Vagina (tissue), 2 donors: ENCODE data around the gene ECE1. TPM values are rescaled to one million over a fixed set of nuclear protein-coding genes. Genes with fewer than 3 reads are reported as not detected.

Experiments
- DNase-seq, 2 donors: peaks; one replicate each; pipeline ENCODE4 v3.0.0-alpha.2; 2017; ENCODE audit errors: extremely low spot score in 2 of 2
- H3K27ac ChIP-seq: fragments of 200-600 bp; sonication (generic); one replicate; pipeline ENCODE4 v1.5.1; 2019
- H3K27me3 ChIP-seq: fragments of 200-600 bp; sonication (generic); one replicate; pipeline ENCODE4 v1.5.1; 2019
- H3K36me3 ChIP-seq, 2 donors: fragments of 200-600 bp; sonication (generic); one replicate each; pipeline ENCODE4 v1.5.1; 2017 to 2019
- H3K4me1 ChIP-seq: fragments of 200-600 bp; sonication (generic); one replicate; pipeline ENCODE4 v1.5.1; 2019
- H3K4me3 ChIP-seq, 2 donors: fragments of 200-600 bp; sonication (generic); 1 replicate in 1 of 2; 2 replicates in 1 of 2; pipeline ENCODE4 v1.5.1; 2016 to 2019
- H3K9me3 ChIP-seq: fragments of 200-600 bp; sonication (generic); one replicate; pipeline ENCODE4 v1.5.1; 2019
- CTCF ChIP-seq, 3 experiments: fragments of 450-650 bp in 2 of 3; fragments of 200-600 bp in 1 of 3; sonication (generic) in 1 of 3; IDR thresholded peaks; one replicate each; pipeline ENCODE4 v1.5.1; 2017 to 2019; ENCODE audit warnings: antibody characterized with exemption in 3 of 3, mild to moderate bottlenecking in 2 of 3, moderate library complexity in 2 of 3
- POLR2A ChIP-seq, 2 donors: fragments of 450-650 bp; IDR thresholded peaks; one replicate each; pipeline ENCODE4 v1.6.1; 2017; ENCODE audit warnings: antibody characterized with exemption in 2 of 2, mild to moderate bottlenecking in 2 of 2, moderate library complexity in 2 of 2
- POLR2AphosphoS5 ChIP-seq, 2 donors: sonication (generic); formaldehyde crosslinking; IDR thresholded peaks; one replicate each; pipeline ENCODE4 v1.9.0; 2017; ENCODE audit warnings: antibody characterized with exemption in 2 of 2, mild to moderate bottlenecking in 2 of 2, low read depth in 1 of 2; ENCODE audit not compliant: insufficient read depth in 1 of 2
- intact Hi-C: fragments of 100-400 bp; cut with DNase I; formaldehyde crosslinking; loops from one replicate; pipeline ENCODE4 v1.15.1; 2023
- total RNA-seq: library from RNA; depleted of rRNA; stranded (reverse); fragments of >200 nt; gene quantifications from one replicate; pipeline ENCODE4 v1.2.3, GENCODE V29; 2016

ECE1 gene
- total RNA-seq, 1 donor from 2014 or later: 93.8 TPM

- intact Hi-C loops: no loop called here
- no peak for DNase-seq
- H3K4me1 ChIP-seq: peaks cover 89% of the 10 kb centered on the region
- TF ChIP-seq POLR2AphosphoS5 (IDR thresholded peaks at IDR 0.05; ENCODE audit: insufficient read depth in 1 of 2, low read depth in 1 of 2) (peak in 1 of 2 donors; percentile 26), CTCF (IDR thresholded peaks at IDR 0.05) (no peak)
- no peaks in the 10 kb centered on the region for H3K27me3 ChIP-seq
- peak overlapping the region; percentile 65 for H3K27ac ChIP-seq
- no peaks in the 10 kb centered on the region for H3K36me3 ChIP-seq
- H3K4me3 ChIP-seq: no peak overlapping the region
- H3K9me3 ChIP-seq: no peaks in the 10 kb centered on the region
Measured at GRCh38 chr1:21294266-21294989, 4.2 kb upstream of the ECE1 start.

DNA sequence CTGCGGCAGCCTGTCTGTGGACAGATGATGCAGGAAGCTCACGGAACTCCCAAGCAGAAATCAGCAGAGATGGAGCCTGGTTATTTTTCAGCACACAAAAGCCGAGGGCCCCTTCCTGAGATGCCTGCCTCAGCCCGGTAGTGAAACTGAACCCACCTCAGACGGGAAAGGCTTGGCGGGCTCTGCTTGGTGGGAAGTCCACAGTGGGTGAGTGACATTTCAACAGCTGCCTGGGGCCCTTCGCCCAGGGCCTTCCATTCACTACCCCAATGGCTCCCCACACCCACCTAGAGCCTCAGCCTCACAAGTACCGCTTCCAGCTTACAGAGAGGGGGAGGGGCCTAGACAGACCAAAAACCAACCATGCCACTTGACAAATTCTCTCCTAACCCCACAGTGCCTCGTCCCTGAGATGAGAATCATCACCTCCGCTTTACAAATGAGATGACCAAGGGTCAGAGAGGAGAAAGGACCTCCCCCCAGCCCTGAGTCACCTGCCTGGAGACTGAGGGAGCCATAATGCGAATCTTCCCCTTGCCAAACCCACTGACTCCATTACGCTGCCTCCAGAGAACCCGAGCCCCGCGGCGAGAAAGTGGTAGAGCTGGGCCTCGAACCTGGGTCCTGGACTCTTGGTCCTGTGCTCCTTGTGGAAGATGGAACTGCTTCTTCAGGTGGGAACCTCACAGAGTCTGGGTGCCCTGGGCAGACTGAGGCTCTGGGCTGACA is 3.4 kb upstream of the ECE1 start:
- TF ChIP-seq POLR2A (IDR thresholded peaks at IDR 0.05): no peak
- Histone ChIP-seq H3K4me1 (peaks cover 89% of the 10 kb centered on the region), H3K4me3 (no peak overlapping the region), H3K27ac (peak overlapping the region; percentile 65), H3K27me3 (no peaks in the 10 kb centered on the region), H3K9me3 (no peaks in the 10 kb centered on the region), H3K36me3 (no peaks in the 10 kb centered on the region)
- intact Hi-C loops: no loop called here
- DNase-seq: no peak

GRCh38 chr1:21292984-21293536 is 2.8 kb upstream of the ECE1 start:
- no peaks in the 10 kb centered on the region for H3K9me3 ChIP-seq
- peak overlapping the region; percentile 65 for H3K27ac ChIP-seq
- H3K4me1 ChIP-seq: peaks cover 84% of the 10 kb centered on the region
- TF ChIP-seq CTCF (IDR thresholded peaks at IDR 0.05): no peak
- peak in 1 of 2 donors; percentile 19 for TF ChIP-seq POLR2AphosphoS5 (IDR thresholded peaks at IDR 0.05; ENCODE audit: insufficient read depth in 1 of 2, low read depth in 1 of 2)
- TF ChIP-seq POLR2A (IDR thresholded peaks at IDR 0.05): no peak
- H3K27me3 ChIP-seq: no peaks in the 10 kb centered on the region
- no peak overlapping the region for H3K4me3 ChIP-seq
- intact Hi-C loops: no loop called here
- no peak for DNase-seq
- H3K36me3 ChIP-seq: no peaks in the 10 kb centered on the region

GRCh38 chr1:21292503-21292983 is 2.3 kb upstream of the ECE1 start:
- Histone ChIP-seq H3K9me3 (no peaks in the 10 kb centered on the region), H3K27me3 (no peaks in the 10 kb centered on the region), H3K4me1 (peaks cover 79% of the 10 kb centered on the region), H3K36me3 (no peaks in the 10 kb centered on the region), H3K4me3 (no peak overlapping the region), H3K27ac (peak overlapping the region; percentile 65)
- TF ChIP-seq CTCF (IDR thresholded peaks at IDR 0.05) (no peak), POLR2AphosphoS5 (IDR thresholded peaks at IDR 0.05; ENCODE audit: insufficient read depth in 1 of 2, low read depth in 1 of 2) (no peak), POLR2A (IDR thresholded peaks at IDR 0.05) (no peak)
- no peak for DNase-seq
- intact Hi-C loops: no loop called here

- Histone ChIP-seq H3K4me3 (no peak overlapping the region), H3K4me1 (peaks cover 76% of the 10 kb centered on the region), H3K27me3 (no peaks in the 10 kb centered on the region), H3K9me3 (no peaks in the 10 kb centered on the region), H3K27ac (peak overlapping the region; percentile 87), H3K36me3 (no peaks in the 10 kb centered on the region)
- TF ChIP-seq POLR2A (IDR thresholded peaks at IDR 0.05) (no peak), CTCF (IDR thresholded peaks at IDR 0.05) (no peak), POLR2AphosphoS5 (IDR thresholded peaks at IDR 0.05; ENCODE audit: insufficient read depth in 1 of 2, low read depth in 1 of 2) (no peak)
- intact Hi-C loops: no loop called here
- no peak for DNase-seq
Measured at GRCh38 chr1:21291964-21292363, 1.7 kb upstream of the ECE1 start.
